Body of pancreas (tissue), 4 donors: ENCODE results near the gene PYCARD. TPM values are rescaled to one million over a fixed set of nuclear protein-coding genes. Genes with fewer than 3 reads are reported as not detected.

Source experiments
- ATAC-seq: fragments of 150-250 bp; one replicate; pipeline ENCODE4 v1.9.1; 2016
- DNase-seq, 4 donors: peaks; one replicate each; pipeline ENCODE4 v3.0.0-alpha.2; 2019
- H3K27ac ChIP-seq, 4 donors: fragments of 200-600 bp; sonication (generic); 1 replicate in 3 of 4; 2 replicates in 1 of 4; pipeline versions ENCODE4 v1.5.1 to v1.6.1; 2016 to 2019; ENCODE audit warnings: mild to moderate bottlenecking in 1 of 4, mixed read lengths in 1 of 4, moderate library complexity in 1 of 4
- H3K27me3 ChIP-seq, 2 donors: fragments of 200-600 bp; sonication (generic); one replicate each; pipeline ENCODE4 v1.6.0; 2016; ENCODE audit warnings: mild to moderate bottlenecking in 1 of 2
- H3K36me3 ChIP-seq, 2 donors: fragments of 200-600 bp; sonication (generic); replicated peaks in 1 of 2; 2 replicates each; pipeline ENCODE4 v1.5.1; 2016; ENCODE audit warnings: low read depth in 2 of 2; ENCODE audit not compliant: insufficient read depth in 1 of 2
- H3K4me1 ChIP-seq: fragments of 200-600 bp; sonication (generic); one replicate; pipeline ENCODE4 v1.6.0; 2016
- H3K4me3 ChIP-seq, 2 donors: fragments of 200-600 bp; sonication (generic); 1 replicate in 1 of 2; 2 replicates in 1 of 2; pipeline ENCODE4 v1.5.1; 2016 to 2019
- H3K9me3 ChIP-seq, 3 donors: fragments of 200-600 bp; sonication (generic); 1 replicate in 2 of 3; 2 replicates in 1 of 3; pipeline ENCODE4 v1.5.1; 2016
- POLR2A ChIP-seq, 3 donors: fragments of 450-650 bp; IDR thresholded peaks; one replicate each; pipeline ENCODE4 v1.6.1; 2016; ENCODE audit warnings: antibody characterized with exemption in 3 of 3, mild to moderate bottlenecking in 2 of 3
- WGBS, 2 donors: methylation state at CpG; one replicate each; pipeline ENCODE4 v1.1.5; 2017; 5-methylcytosine and 5-hydroxymethylcytosine counted together
- intact Hi-C: fragments of 100-400 bp; cut with DNase I; formaldehyde crosslinking; loops from one replicate; pipeline ENCODE4 v1.15.1; 2023
- total RNA-seq, 2 donors: library from RNA; depleted of rRNA; stranded (reverse); fragments of >200 nt; gene quantifications; one replicate each; pipeline ENCODE4 v1.1.0, GENCODE V29; 2016
- TF ChIP-seq, protein P1 (sequence below), 7 experiments: fragments of 450-650 bp in 4 of 7; fragments of 200-600 bp in 3 of 7; sonication (generic) in 3 of 7; IDR thresholded peaks; one replicate each; pipeline ENCODE4 v1.5.1; 2016 to 2019; ENCODE audit warnings: antibody characterized with exemption in 7 of 7

PYCARD gene
- total RNA-seq, 2 donors from 2014 or later = 12.7 to 13.8 TPM

GRCh38 chr16:31194898-31195297 is 7.7 kb downstream of the PYCARD start:
- ATAC-seq (no peak), DNase-seq (no peak)
- intact Hi-C loops = no loop called here
- no peak for TF ChIP-seq POLR2A (IDR thresholded peaks at IDR 0.05)
- TF ChIP-seq, protein P1, sequence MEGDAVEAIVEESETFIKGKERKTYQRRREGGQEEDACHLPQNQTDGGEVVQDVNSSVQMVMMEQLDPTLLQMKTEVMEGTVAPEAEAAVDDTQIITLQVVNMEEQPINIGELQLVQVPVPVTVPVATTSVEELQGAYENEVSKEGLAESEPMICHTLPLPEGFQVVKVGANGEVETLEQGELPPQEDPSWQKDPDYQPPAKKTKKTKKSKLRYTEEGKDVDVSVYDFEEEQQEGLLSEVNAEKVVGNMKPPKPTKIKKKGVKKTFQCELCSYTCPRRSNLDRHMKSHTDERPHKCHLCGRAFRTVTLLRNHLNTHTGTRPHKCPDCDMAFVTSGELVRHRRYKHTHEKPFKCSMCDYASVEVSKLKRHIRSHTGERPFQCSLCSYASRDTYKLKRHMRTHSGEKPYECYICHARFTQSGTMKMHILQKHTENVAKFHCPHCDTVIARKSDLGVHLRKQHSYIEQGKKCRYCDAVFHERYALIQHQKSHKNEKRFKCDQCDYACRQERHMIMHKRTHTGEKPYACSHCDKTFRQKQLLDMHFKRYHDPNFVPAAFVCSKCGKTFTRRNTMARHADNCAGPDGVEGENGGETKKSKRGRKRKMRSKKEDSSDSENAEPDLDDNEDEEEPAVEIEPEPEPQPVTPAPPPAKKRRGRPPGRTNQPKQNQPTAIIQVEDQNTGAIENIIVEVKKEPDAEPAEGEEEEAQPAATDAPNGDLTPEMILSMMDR (IDR thresholded peaks at IDR 0.05) = no peak
- Histone ChIP-seq H3K27ac (no peak overlapping the region), H3K27me3 (no peaks in the 10 kb centered on the region), H3K4me1 (no peaks in the 10 kb centered on the region), H3K4me3 (no peak overlapping the region), H3K36me3 (peaks cover 8 to 43% of the 10 kb centered on the region in 2 donors), H3K9me3 (no peaks in the 10 kb centered on the region)
- 81 to 84% methylated on average over 7 of the region's 7 CpGs for WGBS, 2 donors

GRCh38 chr16:31193874-31194273 is 8.7 kb downstream of the PYCARD start:
- intact Hi-C loops = no loop called here
- Histone ChIP-seq H3K4me3 (no peak overlapping the region), H3K36me3 (peaks cover 16 to 52% of the 10 kb centered on the region in 2 donors), H3K4me1 (no peaks in the 10 kb centered on the region), H3K9me3 (no peaks in the 10 kb centered on the region), H3K27ac (no peak overlapping the region), H3K27me3 (no peaks in the 10 kb centered on the region)
- ATAC-seq (no peak), DNase-seq (no peak)
- WGBS, 2 donors = 95 to 96% methylated on average over 2 of the region's 2 CpGs
- TF ChIP-seq, protein P1 (IDR thresholded peaks at IDR 0.05) = no peak
- TF ChIP-seq POLR2A (IDR thresholded peaks at IDR 0.05) = no peak

DNA sequence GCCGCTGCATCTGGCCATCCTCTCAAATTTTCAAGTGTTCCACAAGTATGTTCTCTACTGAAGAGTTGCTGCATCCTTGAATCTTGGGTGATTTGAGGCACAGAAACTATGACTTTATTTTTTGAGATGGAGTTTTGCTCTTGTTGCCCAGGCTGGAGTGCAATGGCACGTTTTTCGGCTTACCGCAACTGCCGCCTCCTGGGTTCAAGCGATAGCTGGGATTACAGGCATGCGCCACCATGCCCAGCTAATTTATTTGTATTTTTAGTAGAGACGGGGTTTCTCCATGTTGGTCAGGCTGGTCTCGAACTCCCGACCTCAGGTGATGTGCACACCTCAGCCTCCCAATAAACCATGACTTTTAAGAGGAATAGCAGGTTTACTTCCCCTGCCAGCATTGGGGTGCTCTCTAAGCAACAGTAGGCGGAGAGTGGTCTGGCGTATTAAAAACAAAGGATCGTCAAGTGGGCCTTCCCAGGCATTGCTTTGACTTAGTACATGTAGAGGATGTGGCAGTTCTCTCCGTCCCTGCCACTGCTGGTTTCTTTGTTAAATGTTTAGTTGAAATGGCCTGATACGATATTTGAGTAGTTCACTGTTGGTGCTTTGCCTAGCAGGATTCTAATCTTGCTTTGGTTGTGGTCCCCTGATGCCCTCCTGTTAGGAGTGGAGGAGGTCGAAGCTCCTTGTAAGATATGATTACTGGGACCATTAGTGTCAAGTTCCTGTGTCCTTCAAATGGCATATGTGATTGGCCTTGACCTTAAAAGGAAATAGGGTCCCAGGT is 9.5 kb downstream of the PYCARD start:
- ATAC-seq (no peak), DNase-seq (no peak)
- Histone ChIP-seq H3K27ac (no peak overlapping the region), H3K4me3 (no peak overlapping the region), H3K36me3 (peaks cover 18 to 57% of the 10 kb centered on the region in 2 donors), H3K4me1 (no peaks in the 10 kb centered on the region), H3K27me3 (no peaks in the 10 kb centered on the region), H3K9me3 (no peaks in the 10 kb centered on the region)
- TF ChIP-seq, protein P1 (IDR thresholded peaks at IDR 0.05) = no peak
- intact Hi-C loops = no loop called here
- WGBS, 2 donors = 92 to 93% methylated on average over 16 of the region's 16 CpGs

GRCh38 chr16:31191697-31192428 is 10.7 kb downstream of the PYCARD start:
- Histone ChIP-seq H3K27me3 (no peaks in the 10 kb centered on the region), H3K4me1 (no peaks in the 10 kb centered on the region), H3K27ac (no peak overlapping the region), H3K4me3 (no peak overlapping the region), H3K9me3 (no peaks in the 10 kb centered on the region), H3K36me3 (peaks cover 18 to 66% of the 10 kb centered on the region in 2 donors)
- intact Hi-C loops = no loop called here
- no peak for DNase-seq
- no peak for ATAC-seq
- WGBS, 2 donors = 85 to 87% methylated on average over 5 of the region's 5 CpGs
- TF ChIP-seq, protein P1 (IDR thresholded peaks at IDR 0.05) = no peak
- no peak for TF ChIP-seq POLR2A (IDR thresholded peaks at IDR 0.05)
